Activated B cell treated with CpG ODN at 0.5 μM for 24 hours (primary cell): ENCODE results near the gene MAD1L1. TPM values are rescaled to one million over a fixed set of nuclear protein-coding genes. Genes with fewer than 3 reads are reported as not detected.

Experiments
- ATAC-seq: fragments of 200-7000 bp; cut with Tn5 transposase; one replicate; pipeline ENCODE4 v1.10.0; 2021; ENCODE audit warnings: low read depth, mild to moderate bottlenecking, moderate library complexity
- CTCF ChIA-PET: fragments of 350-600 bp; sonication (Branson Sonifier 250); formaldehyde crosslinking; loops from one replicate; lab custom pipeline; 2021; ENCODE audit warnings: antibody characterized with exemption; lab: Charles Lee
- POLR2A ChIA-PET: fragments of 350-600 bp; sonication (Branson Sonifier 250); formaldehyde crosslinking; loops from one replicate; lab custom pipeline; 2021; ENCODE audit warnings: antibody characterized with exemption; lab: Charles Lee
- DNase-seq: peaks from one replicate; pipeline ENCODE4 v3.0.0; 2022
- H3K27ac Mint-ChIP-seq: one replicate; pipeline ENCODE4 v1.8.0; 2020; ENCODE audit warnings: mixed read lengths
- H3K27me3 Mint-ChIP-seq: one replicate; pipeline ENCODE4 v1.8.0; 2021; ENCODE audit warnings: mixed read lengths
- H3K36me3 Mint-ChIP-seq: one replicate; pipeline ENCODE4 v1.8.0; 2021; ENCODE audit warnings: low read depth, mixed read lengths
- H3K4me1 Mint-ChIP-seq: one replicate; pipeline ENCODE4 v1.8.0; 2021; ENCODE audit warnings: mixed read lengths
- H3K4me3 Mint-ChIP-seq: one replicate; pipeline ENCODE4 v1.8.0; 2020; ENCODE audit warnings: mild to moderate bottlenecking, mixed read lengths
- H3K9me3 Mint-ChIP-seq: one replicate; pipeline ENCODE4 v1.8.0; 2020; ENCODE audit warnings: mixed read lengths
- CTCF ChIP-seq: fragments of 200-600 bp; IDR thresholded peaks from one replicate; pipeline ENCODE4 v1.8.0; 2022; ENCODE audit warnings: antibody characterized with exemption, mild to moderate bottlenecking
- intact Hi-C: fragments of 100-400 bp; cut with micrococcal nuclease; formaldehyde crosslinking; loops from one replicate; pipeline ENCODE4 v1.15.1; 2024
- total RNA-seq: library from RNA; stranded (reverse); gene quantifications from 2 replicates; pipeline ENCODE4 v1.2.3, GENCODE V29; 2022

The MAD1L1 gene
- total RNA-seq, 1 donor from 2014 or later = 54.6 TPM

GRCh38 chr7:2012981-2013380 lies 219.8 kb downstream of the MAD1L1 start:
- Mint-ChIP-seq H3K27me3 (no peaks in the 10 kb centered on the region), H3K9me3 (no peaks in the 10 kb centered on the region), H3K4me1 (peaks cover 6% of the 10 kb centered on the region), H3K27ac (no peak overlapping the region), H3K4me3 (no peak overlapping the region), H3K36me3 (peaks cover 22% of the 10 kb centered on the region)
- intact Hi-C loops = no loop called here
- CTCF ChIA-PET = no interaction called here
- TF ChIP-seq CTCF = no peak
- POLR2A ChIA-PET = no interaction called here
- DNase-seq (no peak), ATAC-seq (no peak)

GRCh38 chr7:2012044-2012900 lies 220.5 kb downstream of the MAD1L1 start:
- no peaks in the 10 kb centered on the region for H3K9me3 Mint-ChIP-seq
- no peak for TF ChIP-seq CTCF
- ATAC-seq = no peak
- no peak overlapping the region for H3K27ac Mint-ChIP-seq
- POLR2A ChIA-PET = no interaction called here
- H3K36me3 Mint-ChIP-seq = peaks cover 27% of the 10 kb centered on the region
- no peaks in the 10 kb centered on the region for H3K27me3 Mint-ChIP-seq
- CTCF ChIA-PET = no interaction called here
- peaks cover 4% of the 10 kb centered on the region for H3K4me1 Mint-ChIP-seq
- H3K4me3 Mint-ChIP-seq = no peak overlapping the region
- intact Hi-C loops = no loop called here
- DNase-seq = no peak

GRCh38 chr7:2011266-2012043 lies 221.3 kb downstream of the MAD1L1 start:
- no peak for TF ChIP-seq CTCF
- ATAC-seq = no peak
- H3K9me3 Mint-ChIP-seq = no peaks in the 10 kb centered on the region
- POLR2A ChIA-PET = no interaction called here
- no peak overlapping the region for H3K27ac Mint-ChIP-seq
- peaks cover 25% of the 10 kb centered on the region for H3K36me3 Mint-ChIP-seq
- no peaks in the 10 kb centered on the region for H3K27me3 Mint-ChIP-seq
- peaks cover 4% of the 10 kb centered on the region for H3K4me1 Mint-ChIP-seq
- intact Hi-C loops = no loop called here
- no peak overlapping the region for H3K4me3 Mint-ChIP-seq
- no peak for DNase-seq
- CTCF ChIA-PET = no interaction called here

GRCh38 chr7:2010551-2011265 lies 222.0 kb downstream of the MAD1L1 start:
- no peak for ATAC-seq
- H3K36me3 Mint-ChIP-seq = peaks cover 25% of the 10 kb centered on the region
- peaks cover 12% of the 10 kb centered on the region for H3K4me1 Mint-ChIP-seq
- ChIA-PET CTCF (no interaction called here), POLR2A (no interaction called here)
- intact Hi-C loops = no loop called here
- no peak for DNase-seq
- H3K4me3 Mint-ChIP-seq = no peak overlapping the region
- H3K9me3 Mint-ChIP-seq = no peaks in the 10 kb centered on the region
- TF ChIP-seq CTCF = no peak
- H3K27ac Mint-ChIP-seq = no peak overlapping the region
- no peaks in the 10 kb centered on the region for H3K27me3 Mint-ChIP-seq

GRCh38 chr7:2010101-2010500 lies 222.6 kb downstream of the MAD1L1 start:
- Mint-ChIP-seq H3K27ac (no peak overlapping the region), H3K9me3 (no peaks in the 10 kb centered on the region), H3K36me3 (peaks cover 27% of the 10 kb centered on the region), H3K4me1 (peaks cover 18% of the 10 kb centered on the region), H3K27me3 (no peaks in the 10 kb centered on the region), H3K4me3 (no peak overlapping the region)
- ChIA-PET CTCF (no interaction called here), POLR2A (no interaction called here)
- ATAC-seq (no peak), DNase-seq (no peak)
- intact Hi-C loops = no loop called here
- TF ChIP-seq CTCF = no peak
